ENCODE measurements around the gene NBEA.

DNA sequence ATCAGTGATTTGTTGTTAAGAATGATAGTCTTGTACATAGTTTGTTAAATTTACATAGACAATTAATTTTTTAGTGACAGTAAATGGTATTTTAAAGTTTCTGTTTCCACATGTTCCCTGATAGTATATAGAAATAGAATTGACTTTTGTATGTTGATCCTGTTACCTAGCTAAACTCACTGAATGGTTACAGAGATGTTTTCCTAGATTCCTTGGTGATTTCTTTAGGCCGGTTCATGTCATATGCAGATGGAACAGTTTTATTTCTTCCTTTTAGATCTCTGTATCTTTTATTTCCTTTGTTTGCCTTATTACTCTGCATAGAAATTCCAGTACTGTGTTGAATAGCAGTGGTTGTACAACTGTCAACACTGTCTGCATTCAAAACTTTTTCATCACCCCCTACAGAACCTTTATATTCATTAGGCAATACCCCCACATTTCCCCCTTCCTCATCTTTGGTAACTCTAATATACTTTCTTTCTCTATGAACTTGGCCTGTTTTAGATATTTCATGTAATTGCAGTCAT lies 86.3 kb downstream of the NBEA start:
- TF ChIP-seq CTCF (conservative IDR thresholded peaks at IDR 0.05) (no peak), ZFX (IDR thresholded peaks at IDR 0.05) (no peak)
